Mesendoderm (in vitro differentiated cells): ENCODE data around the gene C2orf76.
"Not testable (repeated sequence)": the region's sequence is repeated elsewhere in the genome, so short reads cannot be mapped to it uniquely, and the experiment has no call there.

ENCODE experiments used
- DNase-seq: peaks from one replicate; pipeline ENCODE4 v3.0.0; 2013
- H2AK5ac ChIP-seq: 2 replicates; pipeline ENCODE4 v1.6.1; 2013; ENCODE audit warnings: low read length, inconsistent platforms
- H2BK120ac ChIP-seq: 2 replicates; pipeline ENCODE4 v1.6.1; 2013; ENCODE audit warnings: low read depth, mild to moderate bottlenecking, low read length, moderate library complexity, mixed read lengths
- H2BK15ac ChIP-seq: replicated peaks from 2 replicates; pipeline ENCODE4 v1.6.1; 2013; ENCODE audit warnings: low read depth, mild to moderate bottlenecking, moderate library complexity
- H2BK5ac ChIP-seq: 2 replicates; pipeline ENCODE4 v1.6.1; 2013; ENCODE audit warnings: low read length, inconsistent platforms
- H3K18ac ChIP-seq: 2 replicates; pipeline ENCODE4 v1.6.1; 2013; ENCODE audit warnings: mild to moderate bottlenecking, low read length, mixed read lengths
- H3K23ac ChIP-seq: one replicate; pipeline ENCODE4 v1.6.1; 2013; ENCODE audit warnings: low read length
- H3K27ac ChIP-seq: 2 replicates; pipeline ENCODE4 v1.5.1; 2013; ENCODE audit warnings: low read depth, mild to moderate bottlenecking, inconsistent platforms, low read length, moderate library complexity
- H3K27me3 ChIP-seq: 2 replicates; pipeline ENCODE4 v1.6.1; 2013; ENCODE audit warnings: low read length, control low read depth, mild to moderate bottlenecking, inconsistent platforms; ENCODE audit not compliant: insufficient read depth, poor library complexity
- H3K36me3 ChIP-seq: 2 replicates; pipeline ENCODE4 v1.6.1; 2013; ENCODE audit warnings: low read length, inconsistent platforms; ENCODE audit not compliant: control insufficient read depth, insufficient read depth
- H3K4ac ChIP-seq: one replicate; pipeline ENCODE4 v1.6.1; 2013; ENCODE audit warnings: low read depth, mild to moderate bottlenecking, low read length, moderate library complexity
- H3K4me1 ChIP-seq: 2 replicates; pipeline ENCODE4 v1.6.1; 2013; ENCODE audit warnings: low read depth, low read length, inconsistent platforms; ENCODE audit not compliant: control insufficient read depth
- H3K4me2 ChIP-seq: 2 replicates; pipeline ENCODE4 v1.6.1; 2013; ENCODE audit warnings: low read length
- H3K4me3 ChIP-seq: 2 replicates; pipeline ENCODE4 v1.5.1; 2013; ENCODE audit warnings: mild to moderate bottlenecking, low read length
- H3K56ac ChIP-seq: one replicate; pipeline ENCODE4 v1.6.1; 2013; ENCODE audit warnings: low read length
- H3K79me1 ChIP-seq: 2 replicates; pipeline ENCODE4 v1.6.1; 2013; ENCODE audit warnings: low read length, inconsistent platforms
- H3K79me2 ChIP-seq: 2 replicates; pipeline ENCODE4 v1.6.1; 2013; ENCODE audit warnings: mild to moderate bottlenecking, low read length; ENCODE audit not compliant: control insufficient read depth, insufficient read depth
- H3K9ac ChIP-seq: 2 replicates; pipeline ENCODE4 v1.6.1; 2013; ENCODE audit warnings: low read length, inconsistent platforms
- H4K5ac ChIP-seq: one replicate; pipeline ENCODE4 v1.6.1; 2013; ENCODE audit warnings: low read length
- H4K8ac ChIP-seq: one replicate; pipeline ENCODE4 v1.6.1; 2013; ENCODE audit warnings: low read depth, mild to moderate bottlenecking, control low read depth, low read length, moderate library complexity
- WGBS: extraction: QIAGEN DNeasy Blood & Tissue Kit; methylation state at CpG from one replicate; pipeline ENCODE4 v1.1.7; 2013; ENCODE audit warnings: low lambda C conversion rate, missing lambda C conversion rate; ENCODE audit not compliant: insufficient coverage; ENCODE audit errors: extremely low coverage; 5-methylcytosine and 5-hydroxymethylcytosine counted together

The C2orf76 gene

DNA sequence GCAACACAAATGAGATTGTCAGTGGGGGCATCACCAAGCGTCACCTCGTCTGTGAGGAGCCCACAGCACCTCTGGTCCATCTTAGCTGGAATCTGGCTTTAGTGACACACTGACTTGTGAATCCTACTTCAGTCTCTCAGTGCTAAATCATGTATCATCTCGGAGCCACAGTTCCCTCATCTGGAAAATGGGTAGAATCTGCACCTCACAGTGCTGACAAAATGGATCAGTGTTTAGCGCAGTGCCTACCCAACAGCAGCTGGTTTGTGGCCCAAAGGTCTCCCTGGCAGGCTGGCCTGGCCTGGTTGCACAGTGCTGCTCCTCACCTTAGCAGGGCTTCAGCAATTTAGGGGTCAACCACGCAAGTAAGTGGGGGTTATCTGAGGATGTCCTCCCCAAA, 10.2 kb upstream of the C2orf76 start:
- Histone ChIP-seq H3K27me3 (no peaks in the 10 kb centered on the region), H4K5ac (no peak overlapping the region), H3K4ac (no peak overlapping the region), H3K4me2 (no peak overlapping the region), H2AK5ac (peak overlapping the region; percentile 83), H3K18ac (peak overlapping the region; percentile 29), H4K8ac (no peak overlapping the region), H2BK5ac (peak overlapping the region; percentile 37), H3K4me3 (no peak overlapping the region), H2BK120ac (no peak overlapping the region), H3K79me2 (no peaks in the 10 kb centered on the region), H3K4me1 (peaks cover 6% of the 10 kb centered on the region), H3K23ac (no peak overlapping the region), H3K79me1 (no peaks in the 10 kb centered on the region), H3K9ac (no peak overlapping the region), H2BK15ac (no peak overlapping the region), H3K27ac (no peak overlapping the region), H3K36me3 (peaks cover 12% of the 10 kb centered on the region), H3K56ac (peak overlapping the region; percentile 31)
- no peak for DNase-seq
- WGBS: no CpG with 5 or more reads among the region's 5 CpGs

DNA sequence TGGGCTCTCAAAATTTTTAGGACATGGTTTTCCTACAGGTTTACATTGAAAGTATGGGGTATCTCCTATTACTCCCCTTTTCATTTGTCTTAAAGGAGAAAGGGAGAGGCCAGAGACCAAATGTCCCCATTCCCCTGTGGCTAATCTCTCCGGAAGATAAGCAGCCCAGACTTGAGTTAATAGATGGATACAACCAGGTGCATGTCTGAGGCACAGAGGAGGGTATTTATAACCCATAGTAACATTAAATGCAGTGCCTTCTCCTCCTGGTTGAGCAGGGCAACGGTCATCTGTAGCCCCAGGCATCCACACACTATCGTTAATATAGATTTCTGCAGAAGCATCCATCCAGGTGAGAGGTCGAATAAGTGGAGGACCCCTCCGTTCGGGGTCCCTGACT, 9.8 kb upstream of the C2orf76 start:
- not testable (repeated sequence) for H3K79me2 ChIP-seq, H3K4me3 ChIP-seq, H3K27me3 ChIP-seq, H3K18ac ChIP-seq, H3K9ac ChIP-seq, H3K56ac ChIP-seq, H2BK5ac ChIP-seq, H4K5ac ChIP-seq, H2AK5ac ChIP-seq, H2BK15ac ChIP-seq, H3K27ac ChIP-seq, H3K79me1 ChIP-seq, H3K4me2 ChIP-seq, H3K4me1 ChIP-seq, H4K8ac ChIP-seq, H3K4ac ChIP-seq, H2BK120ac ChIP-seq, H3K23ac ChIP-seq
- peak; percentile 23 for DNase-seq
- WGBS: no CpG with 5 or more reads among the region's 6 CpGs
- H3K36me3 ChIP-seq: peaks cover 16% of the 10 kb centered on the region

DNA sequence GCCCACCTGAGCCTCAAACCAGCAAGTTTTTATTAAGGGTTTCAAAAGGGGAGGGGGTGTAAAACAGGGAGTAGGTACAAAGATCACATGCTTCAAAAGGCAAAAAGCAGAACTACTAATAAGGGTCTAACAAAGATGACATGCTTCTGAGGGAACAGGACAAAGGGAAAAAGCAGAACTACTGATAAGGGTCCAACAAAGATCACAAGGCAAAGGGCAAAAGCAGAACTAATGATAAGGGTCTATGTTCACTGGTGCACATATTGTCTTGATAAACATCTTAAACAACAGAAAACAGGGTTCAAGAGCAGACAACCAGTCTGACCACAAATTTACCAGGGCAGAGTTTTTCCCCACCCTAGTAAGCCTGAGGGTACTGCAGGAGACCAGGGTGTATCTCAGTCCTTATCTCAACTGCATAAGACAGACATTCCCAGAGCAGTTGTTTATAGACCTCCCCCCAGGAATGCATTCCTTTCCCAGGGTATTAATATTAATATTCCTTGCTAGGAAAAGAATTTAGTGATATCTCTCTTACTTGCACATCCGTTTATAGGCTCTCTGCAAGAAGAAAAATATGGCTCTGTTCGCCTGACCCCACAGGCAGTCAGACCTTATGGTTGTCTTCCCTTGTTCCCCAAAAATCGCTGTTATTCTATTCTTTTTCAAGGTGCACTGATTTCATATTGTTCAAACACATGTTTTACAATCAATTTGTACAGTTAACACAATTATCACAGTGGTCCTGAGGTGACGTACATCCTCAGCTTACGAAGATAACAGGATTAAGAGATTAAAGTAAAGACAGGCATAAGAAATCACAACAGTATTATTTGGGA, 7.5 kb upstream of the C2orf76 start:
- WGBS: no CpG with 5 or more reads among the region's 5 CpGs

DNA sequence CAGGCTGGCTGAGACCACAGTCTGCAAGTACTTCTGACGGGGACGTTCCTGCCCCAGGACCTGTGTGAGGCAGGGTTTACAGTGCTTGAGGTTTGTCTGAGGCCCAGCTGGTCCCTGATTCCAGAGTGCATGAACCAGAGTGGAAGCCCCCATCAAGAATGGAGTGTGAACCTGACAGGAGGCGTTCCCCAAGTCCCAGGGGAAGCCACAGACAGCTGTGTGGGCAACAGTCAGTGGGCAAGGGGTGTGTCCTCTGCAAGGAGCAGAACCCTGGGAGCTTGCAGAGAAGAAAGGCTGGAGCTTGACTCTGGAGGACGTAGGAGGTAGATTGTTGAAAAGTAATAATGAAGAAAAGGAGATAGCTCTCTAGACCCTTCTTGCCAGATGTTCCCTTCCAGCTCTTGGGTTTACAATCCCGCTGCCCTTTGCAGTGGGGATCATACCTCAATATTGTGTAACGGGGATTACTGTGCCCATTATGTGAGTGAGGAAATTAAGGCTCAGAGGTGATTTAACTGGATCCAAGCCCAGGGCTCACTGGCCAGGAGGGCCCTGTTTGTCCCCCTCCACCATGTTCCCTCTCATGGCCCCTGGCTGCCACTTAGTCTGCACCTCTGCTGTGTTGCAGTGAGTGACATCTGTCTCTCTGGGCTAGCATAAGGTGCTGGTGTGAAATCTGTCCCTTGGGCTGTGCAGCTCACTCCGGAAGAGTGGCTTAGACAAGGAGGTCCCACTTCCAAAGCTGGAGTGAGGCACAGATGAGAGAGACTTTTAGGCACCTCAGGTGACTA, 6.3 kb upstream of the C2orf76 start:
- Histone ChIP-seq H2BK5ac (no peak overlapping the region), H3K79me2 (peaks cover 12% of the 10 kb centered on the region), H3K79me1 (peaks cover 15% of the 10 kb centered on the region), H3K27ac (no peak overlapping the region), H3K4me3 (no peak overlapping the region), H2BK120ac (no peak overlapping the region), H3K27me3 (no peaks in the 10 kb centered on the region), H4K5ac (no peak overlapping the region), H3K9ac (no peak overlapping the region), H4K8ac (no peak overlapping the region), H3K4ac (no peak overlapping the region), H3K4me1 (peaks cover 5% of the 10 kb centered on the region), H3K18ac (no peak overlapping the region), H3K4me2 (no peak overlapping the region), H2AK5ac (no peak overlapping the region), H2BK15ac (no peak overlapping the region), H3K56ac (no peak overlapping the region), H3K23ac (no peak overlapping the region), H3K36me3 (peaks cover 31% of the 10 kb centered on the region)
- WGBS: no CpG with 5 or more reads among the region's 7 CpGs
- DNase-seq: no peak

More for the DNA sequence above, 7.5 kb upstream of the C2orf76 start:
- H3K79me1 ChIP-seq, H3K79me2 ChIP-seq, H3K4me3 ChIP-seq, H2AK5ac ChIP-seq, H3K18ac ChIP-seq, DNase-seq, H3K27ac ChIP-seq, H3K27me3 ChIP-seq, H3K23ac ChIP-seq, H2BK120ac ChIP-seq, H2BK15ac ChIP-seq, H3K56ac ChIP-seq, H4K8ac ChIP-seq, H4K5ac ChIP-seq, H2BK5ac ChIP-seq, H3K4me2 ChIP-seq, H3K4ac ChIP-seq, H3K4me1 ChIP-seq, H3K9ac ChIP-seq: not testable (repeated sequence)
- H3K36me3 ChIP-seq: peaks cover 27% of the 10 kb centered on the region

- Histone ChIP-seq H3K79me1 (peaks cover 21% of the 10 kb centered on the region), H3K4me3 (no peak overlapping the region), H3K79me2 (peaks cover 23% of the 10 kb centered on the region), H4K5ac (no peak overlapping the region), H3K27me3 (no peaks in the 10 kb centered on the region), H3K36me3 (peaks cover 31% of the 10 kb centered on the region), H4K8ac (no peak overlapping the region), H3K9ac (no peak overlapping the region), H3K27ac (no peak overlapping the region), H3K4me2 (no peak overlapping the region), H2AK5ac (no peak overlapping the region), H2BK15ac (no peak overlapping the region), H3K4ac (no peak overlapping the region), H2BK5ac (no peak overlapping the region), H3K23ac (no peak overlapping the region), H3K56ac (no peak overlapping the region), H3K18ac (no peak overlapping the region), H2BK120ac (no peak overlapping the region), H3K4me1 (peaks cover 4% of the 10 kb centered on the region)
- DNase-seq: no peak
- no CpG with 5 or more reads among the region's 6 CpGs for WGBS
Measured at GRCh38 chr2:119371111-119371510, 4.5 kb upstream of the C2orf76 start.
